ENCODE measurements around the gene TAF11L5.

- TF ChIP-seq, protein P1, sequence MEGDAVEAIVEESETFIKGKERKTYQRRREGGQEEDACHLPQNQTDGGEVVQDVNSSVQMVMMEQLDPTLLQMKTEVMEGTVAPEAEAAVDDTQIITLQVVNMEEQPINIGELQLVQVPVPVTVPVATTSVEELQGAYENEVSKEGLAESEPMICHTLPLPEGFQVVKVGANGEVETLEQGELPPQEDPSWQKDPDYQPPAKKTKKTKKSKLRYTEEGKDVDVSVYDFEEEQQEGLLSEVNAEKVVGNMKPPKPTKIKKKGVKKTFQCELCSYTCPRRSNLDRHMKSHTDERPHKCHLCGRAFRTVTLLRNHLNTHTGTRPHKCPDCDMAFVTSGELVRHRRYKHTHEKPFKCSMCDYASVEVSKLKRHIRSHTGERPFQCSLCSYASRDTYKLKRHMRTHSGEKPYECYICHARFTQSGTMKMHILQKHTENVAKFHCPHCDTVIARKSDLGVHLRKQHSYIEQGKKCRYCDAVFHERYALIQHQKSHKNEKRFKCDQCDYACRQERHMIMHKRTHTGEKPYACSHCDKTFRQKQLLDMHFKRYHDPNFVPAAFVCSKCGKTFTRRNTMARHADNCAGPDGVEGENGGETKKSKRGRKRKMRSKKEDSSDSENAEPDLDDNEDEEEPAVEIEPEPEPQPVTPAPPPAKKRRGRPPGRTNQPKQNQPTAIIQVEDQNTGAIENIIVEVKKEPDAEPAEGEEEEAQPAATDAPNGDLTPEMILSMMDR (conservative IDR thresholded peaks at IDR 0.05; ENCODE audit: low read depth in 2 of 2), result no peak
- TF ChIP-seq EZH2 (IDR thresholded peaks at IDR 0.05; ENCODE audit: low read depth, unreplicated experiment), result no peak
- TF ChIP-seq NANOG (IDR thresholded peaks at IDR 0.05; ENCODE audit: borderline replicate concordance), result no peak
- TF ChIP-seq CREB1 (CRISPR knock-in tag; IDR thresholded peaks at IDR 0.05; ENCODE audit: low read depth), result no peak
- TF ChIP-seq POLR2AphosphoS5 (IDR thresholded peaks at IDR 0.05; ENCODE audit: low read depth), result no peak
- no peak for TF ChIP-seq EZH2phosphoT487 (IDR thresholded peaks at IDR 0.05; ENCODE audit: unreplicated experiment)
These were observed 32.3 kb upstream of the TAF11L5 start for GRCh38 chr5:17492770-17493169.
